Esophagus (tissue), 2 donors: ENCODE data around the gene ADAMTS12. TPM values are rescaled to one million over a fixed set of nuclear protein-coding genes. Genes with fewer than 3 reads are reported as not detected.

Source experiments
- H3K27ac ChIP-seq, 2 donors: one replicate each; pipeline ENCODE4 v1.5.1; 2013; ENCODE audit warnings: low read depth in 2 of 2, mild to moderate bottlenecking in 2 of 2, inconsistent platforms in 1 of 2, low read length in 1 of 2, moderate library complexity in 1 of 2
- H3K27me3 ChIP-seq, 2 donors: one replicate each; pipeline ENCODE4 v1.6.1; 2013; ENCODE audit warnings: low read length in 2 of 2, control low read depth in 1 of 2, mild to moderate bottlenecking in 1 of 2; ENCODE audit not compliant: insufficient read depth in 2 of 2, control insufficient read depth in 1 of 2
- H3K36me3 ChIP-seq, 2 donors: one replicate each; pipeline ENCODE4 v1.6.1; 2013; ENCODE audit warnings: low read length in 1 of 2; ENCODE audit not compliant: control insufficient read depth in 2 of 2, insufficient read depth in 2 of 2
- H3K4me1 ChIP-seq, 2 donors: one replicate each; pipeline ENCODE4 v1.6.1; 2013; ENCODE audit warnings: low read length in 1 of 2; ENCODE audit not compliant: control insufficient read depth in 2 of 2, insufficient read depth in 2 of 2
- H3K4me3 ChIP-seq, 2 donors: one replicate each; pipeline ENCODE4 v1.5.1; 2013; ENCODE audit warnings: low read length in 2 of 2, mild to moderate bottlenecking in 2 of 2, low read depth in 1 of 2, moderate library complexity in 1 of 2
- H3K9me3 ChIP-seq, 2 donors: one replicate each; pipeline ENCODE4 v1.6.1; 2013; ENCODE audit warnings: mild to moderate bottlenecking in 2 of 2, low read depth in 1 of 2, low read length in 1 of 2, moderate library complexity in 1 of 2; ENCODE audit not compliant: control insufficient read depth in 2 of 2, insufficient read depth in 1 of 2
- WGBS, 2 donors: extraction: QIAGEN DNeasy Blood & Tissue Kit; methylation state at CpG; one replicate each; pipeline ENCODE4 v1.1.7; 2013; 5-methylcytosine and 5-hydroxymethylcytosine counted together
- polyA plus RNA-seq, 2 donors: library from polyadenylated mRNA; stranded (reverse); fragments of 200-250 nt; gene quantifications; one replicate each; pipeline ENCODE4 v1.2.3, GENCODE V29; 2013
- donor health status: healthy with polysubstance abuse.
- donor health status: Bipolar disorder and iron deficiency.

The ADAMTS12 gene
- polyA plus RNA-seq, 2 donors, result 0.06 to 0.20 TPM

- no peak overlapping the region for H3K27ac ChIP-seq
- no peaks in the 10 kb centered on the region for H3K4me1 ChIP-seq
- H3K9me3 ChIP-seq, result peaks cover 0 to 2% of the 10 kb centered on the region in 2 donors
- no peak overlapping the region for H3K4me3 ChIP-seq
- WGBS, 2 donors, result 31 to 46% methylated on average over 2 of the region's 2 CpGs
- no peaks in the 10 kb centered on the region for H3K36me3 ChIP-seq
- H3K27me3 ChIP-seq, result no peaks in the 10 kb centered on the region
Measured at GRCh38 chr5:33742181-33742580, 149.6 kb downstream of the ADAMTS12 start.

GRCh38 chr5:33738967-33739366, 152.8 kb downstream of the ADAMTS12 start:
- Histone ChIP-seq H3K4me1 (no peaks in the 10 kb centered on the region), H3K4me3 (no peak overlapping the region), H3K36me3 (no peaks in the 10 kb centered on the region), H3K9me3 (peaks cover 0 to 2% of the 10 kb centered on the region in 2 donors), H3K27me3 (peaks cover 0 to 2% of the 10 kb centered on the region in 2 donors), H3K27ac (no peak overlapping the region)
- WGBS, 2 donors, result 76 to 83% methylated on average over 6 of the region's 6 CpGs

- no peak overlapping the region for H3K4me3 ChIP-seq
- 53 to 60% methylated on average over 3 of the region's 3 CpGs for WGBS, 2 donors
- peaks cover 0 to 2% of the 10 kb centered on the region in 2 donors for H3K27me3 ChIP-seq
- H3K4me1 ChIP-seq, result no peaks in the 10 kb centered on the region
- no peak overlapping the region for H3K27ac ChIP-seq
- peaks cover 0 to 2% of the 10 kb centered on the region in 2 donors for H3K9me3 ChIP-seq
- H3K36me3 ChIP-seq, result no peaks in the 10 kb centered on the region
Measured at GRCh38 chr5:33738097-33738496, 153.7 kb downstream of the ADAMTS12 start.

- 72 to 85% methylated on average over 2 of the region's 2 CpGs for WGBS, 2 donors
Measured at GRCh38 chr5:33737697-33738096, 154.1 kb downstream of the ADAMTS12 start.

GRCh38 chr5:33737284-33737683, 154.5 kb downstream of the ADAMTS12 start:
- WGBS, 2 donors, result 73 to 86% methylated on average over 1 of the region's 1 CpG
- no peak overlapping the region for H3K27ac ChIP-seq

More at GRCh38 chr5:33737697-33738096, 154.1 kb downstream of the ADAMTS12 start:
- Histone ChIP-seq H3K27ac (no peak overlapping the region), H3K9me3 (no peaks in the 10 kb centered on the region), H3K4me1 (no peaks in the 10 kb centered on the region), H3K36me3 (no peaks in the 10 kb centered on the region), H3K27me3 (peaks cover 0 to 2% of the 10 kb centered on the region in 2 donors), H3K4me3 (no peak overlapping the region)

GRCh38 chr5:33736510-33736909, 155.3 kb downstream of the ADAMTS12 start:
- H3K4me3 ChIP-seq, result no peak overlapping the region
- no peaks in the 10 kb centered on the region for H3K4me1 ChIP-seq
- WGBS, 2 donors, result 56 to 59% methylated on average over 3 of the region's 3 CpGs
- no peaks in the 10 kb centered on the region for H3K9me3 ChIP-seq
- no peak overlapping the region for H3K27ac ChIP-seq
- H3K27me3 ChIP-seq, result peaks cover 0 to 2% of the 10 kb centered on the region in 2 donors
- H3K36me3 ChIP-seq, result no peaks in the 10 kb centered on the region

More at GRCh38 chr5:33737284-33737683, 154.5 kb downstream of the ADAMTS12 start:
- H3K4me1 ChIP-seq, result no peaks in the 10 kb centered on the region
- no peaks in the 10 kb centered on the region for H3K36me3 ChIP-seq
- H3K9me3 ChIP-seq, result no peaks in the 10 kb centered on the region
- H3K4me3 ChIP-seq, result no peak overlapping the region
- peaks cover 0 to 2% of the 10 kb centered on the region in 2 donors for H3K27me3 ChIP-seq

DNA sequence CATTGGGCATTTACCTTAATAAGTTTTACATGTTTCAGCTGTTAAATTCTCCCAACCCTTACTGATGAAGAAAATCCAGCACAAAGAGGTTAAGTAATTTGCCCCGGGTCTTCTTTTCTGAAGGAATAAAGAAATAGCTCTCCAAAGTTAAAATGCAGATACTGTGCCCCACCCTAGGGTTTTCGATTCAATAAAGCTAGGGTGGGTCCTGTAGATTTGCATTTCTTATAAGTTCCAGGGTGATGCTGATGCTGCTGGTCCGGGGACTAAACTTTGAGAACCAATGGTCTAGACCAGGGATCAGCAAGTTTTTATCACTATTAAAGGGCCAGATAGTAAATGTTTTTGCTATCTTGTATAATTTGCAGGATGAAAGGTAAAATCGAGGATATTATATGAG, 156.7 kb downstream of the ADAMTS12 start:
- WGBS, 2 donors, result 69 to 72% methylated on average over 4 of the region's 4 CpGs
- no peak overlapping the region for H3K27ac ChIP-seq
- no peaks in the 10 kb centered on the region for H3K4me1 ChIP-seq
- no peak overlapping the region for H3K4me3 ChIP-seq
- peaks cover 0 to 2% of the 10 kb centered on the region in 2 donors for H3K27me3 ChIP-seq
- no peaks in the 10 kb centered on the region for H3K9me3 ChIP-seq
- no peaks in the 10 kb centered on the region for H3K36me3 ChIP-seq

GRCh38 chr5:33734537-33734936, 157.3 kb downstream of the ADAMTS12 start:
- Histone ChIP-seq H3K4me1 (no peaks in the 10 kb centered on the region), H3K27ac (no peak overlapping the region), H3K4me3 (no peak overlapping the region), H3K9me3 (no peaks in the 10 kb centered on the region), H3K27me3 (peaks cover 0 to 2% of the 10 kb centered on the region in 2 donors), H3K36me3 (no peaks in the 10 kb centered on the region)
- WGBS, 2 donors, result 47% methylated on average over 3 of the region's 3 CpGs

DNA sequence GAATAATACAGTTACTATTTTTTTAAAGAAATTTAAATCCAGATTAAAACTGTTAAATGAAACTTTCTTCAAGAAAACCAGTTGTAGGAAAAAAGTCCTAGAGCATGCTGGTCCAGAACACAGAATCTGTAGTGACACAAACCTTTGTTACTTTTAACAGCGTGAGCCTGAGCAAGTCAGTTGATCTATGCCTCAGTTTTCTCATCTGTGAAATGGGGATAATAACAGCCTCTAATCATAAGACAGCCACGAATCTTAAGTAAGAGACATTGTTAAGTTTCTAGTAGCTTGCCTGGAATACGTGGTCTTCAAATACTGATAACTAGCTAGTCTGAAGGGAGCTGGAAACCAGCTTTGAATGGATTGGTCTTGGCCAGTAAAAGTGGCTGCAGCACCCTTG, 158.6 kb downstream of the ADAMTS12 start:
- H3K27me3 ChIP-seq, result peaks cover 0 to 2% of the 10 kb centered on the region in 2 donors
- 87 to 88% methylated on average over 3 of the region's 3 CpGs for WGBS, 2 donors
- no peaks in the 10 kb centered on the region for H3K36me3 ChIP-seq
- H3K4me1 ChIP-seq, result no peaks in the 10 kb centered on the region
- H3K9me3 ChIP-seq, result no peaks in the 10 kb centered on the region
- no peak overlapping the region for H3K4me3 ChIP-seq
- H3K27ac ChIP-seq, result no peak overlapping the region

- Histone ChIP-seq H3K4me1 (peaks cover 0 to 2% of the 10 kb centered on the region in 2 donors), H3K36me3 (no peaks in the 10 kb centered on the region), H3K27me3 (no peaks in the 10 kb centered on the region), H3K27ac (no peak overlapping the region), H3K4me3 (no peak overlapping the region), H3K9me3 (no peaks in the 10 kb centered on the region)
- 66 to 71% methylated on average over 9 of the region's 9 CpGs for WGBS, 2 donors
Measured at GRCh38 chr5:33726422-33727165, 165.2 kb downstream of the ADAMTS12 start.
